Activated CD8-positive, alpha-beta memory T cell treated with anti-CD3 and anti-CD28 coated beads, Interleukin-2, amount 50 U/mL, for 1 hour (primary cell): ENCODE measurements around the gene GNAQ.

Experiments used
- DNase-seq: peaks from one replicate; pipeline ENCODE4 v3.0.0-alpha.2; 2020; ENCODE audit errors: extremely low read depth

The GNAQ gene

GRCh38 chr9:78003730-78004129, 27.9 kb downstream of the GNAQ start:
- no peak for DNase-seq

- DNase-seq = no peak
These were observed 29.5 kb downstream of the GNAQ start for GRCh38 chr9:78001946-78002731.

GRCh38 chr9:78000221-78000620, 31.4 kb downstream of the GNAQ start:
- DNase-seq = no peak

GRCh38 chr9:77999231-77999631, 32.4 kb downstream of the GNAQ start:
- DNase-seq = no peak

GRCh38 chr9:77997611-77998284, 33.9 kb downstream of the GNAQ start:
- no peak for DNase-seq

GRCh38 chr9:77996696-77997095, 34.9 kb downstream of the GNAQ start:
- DNase-seq = no peak

GRCh38 chr9:77991191-77991590, 40.4 kb downstream of the GNAQ start:
- DNase-seq = no peak

GRCh38 chr9:77989909-77990308, 41.7 kb downstream of the GNAQ start:
- DNase-seq = no peak

GRCh38 chr9:77989458-77989857, 42.2 kb downstream of the GNAQ start:
- DNase-seq = no peak

GRCh38 chr9:77988630-77989029, 43.0 kb downstream of the GNAQ start:
- DNase-seq = no peak

GRCh38 chr9:77987880-77988525, 43.6 kb downstream of the GNAQ start:
- no peak for DNase-seq

- DNase-seq = no peak
These were observed 44.4 kb downstream of the GNAQ start for GRCh38 chr9:77987081-77987656.

- no peak for DNase-seq
These were observed 45.6 kb downstream of the GNAQ start for GRCh38 chr9:77985996-77986395.

GRCh38 chr9:77983320-77983662, 48.3 kb downstream of the GNAQ start:
- no peak for DNase-seq

- DNase-seq = no peak
These were observed 48.9 kb downstream of the GNAQ start for GRCh38 chr9:77982581-77983319.

GRCh38 chr9:77981907-77982306, 49.7 kb downstream of the GNAQ start:
- no peak for DNase-seq

GRCh38 chr9:77981332-77981731, 50.3 kb downstream of the GNAQ start:
- no peak for DNase-seq

- no peak for DNase-seq
These were observed 51.0 kb downstream of the GNAQ start for GRCh38 chr9:77980622-77981021.

- DNase-seq = no peak
These were observed 53.4 kb downstream of the GNAQ start for GRCh38 chr9:77978086-77978781.

GRCh38 chr9:77977210-77977611, 54.4 kb downstream of the GNAQ start:
- DNase-seq = no peak

GRCh38 chr9:77975806-77976205, 55.8 kb downstream of the GNAQ start:
- DNase-seq = no peak
